GM18873 (cell line): ENCODE measurements around the gene KCNJ1.

Source experiments
- ATAC-seq: cut with Tn5 transposase; IDR thresholded peaks from one replicate; pipeline ENCODE4 v1.9.1; 2021; ENCODE audit warnings: mild to moderate bottlenecking, moderate library complexity, moderate number of reproducible peaks; ENCODE audit not compliant: unreplicated experiment, low FRiP score

The KCNJ1 gene

GRCh38 chr11:128827191-128827893, 39.8 kb downstream of the KCNJ1 start:
- ATAC-seq, result no peak

- ATAC-seq, result no peak
Observed at GRCh38 chr11:128825050-128825784, 41.9 kb downstream of the KCNJ1 start.

DNA sequence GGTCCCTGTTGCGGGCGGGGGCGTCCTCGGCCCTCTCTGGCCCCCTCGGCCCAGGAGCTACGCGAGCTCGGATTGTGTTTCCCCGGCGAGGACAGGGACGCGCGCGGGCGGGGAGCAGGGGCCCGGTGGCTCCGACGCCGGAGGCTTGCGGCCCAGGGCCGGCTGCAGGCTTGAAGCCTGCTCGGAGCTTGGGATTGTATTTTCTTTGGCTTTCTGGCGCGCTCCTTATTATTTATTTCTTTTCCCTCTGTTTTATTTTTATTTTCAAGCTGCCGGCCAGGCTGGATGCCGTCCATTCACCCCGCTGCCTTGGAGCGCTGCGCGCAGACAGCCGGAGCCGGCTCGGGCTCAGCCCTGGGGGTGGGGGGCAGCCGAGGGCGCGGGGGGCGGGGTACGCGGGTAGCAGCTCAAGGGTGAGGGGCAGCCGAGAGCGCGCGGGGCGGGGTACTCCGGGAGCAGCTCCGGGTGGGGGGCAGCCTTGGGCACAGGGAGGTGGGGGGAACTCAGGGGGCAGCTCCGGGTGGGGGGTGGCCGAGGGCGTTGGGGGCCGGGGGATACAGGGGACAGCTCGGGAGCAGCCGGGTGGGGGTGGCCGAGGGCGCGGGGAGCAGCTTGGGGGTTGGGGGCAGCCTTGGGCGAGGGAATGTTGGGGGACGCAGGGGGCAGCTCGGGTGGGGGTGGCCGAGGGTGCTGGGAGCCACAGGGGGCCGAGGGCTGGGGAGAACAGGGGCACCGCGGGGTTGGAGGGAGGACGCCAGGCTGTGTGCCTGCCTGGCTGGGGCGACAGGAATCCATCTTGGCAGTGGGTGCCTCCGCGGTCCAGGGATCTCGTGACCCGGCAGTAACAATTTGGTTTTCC, 42.7 kb downstream of the KCNJ1 start:
- ATAC-seq, result no peak

- no peak for ATAC-seq
Observed at GRCh38 chr11:128823753-128824152, 43.3 kb downstream of the KCNJ1 start.

- ATAC-seq, result no peak
Observed at GRCh38 chr11:128822130-128822529, 45.0 kb downstream of the KCNJ1 start.

GRCh38 chr11:128821556-128821955, 45.5 kb downstream of the KCNJ1 start:
- no peak for ATAC-seq

- ATAC-seq, result no peak
Observed at GRCh38 chr11:128819198-128819597, 47.9 kb downstream of the KCNJ1 start.

GRCh38 chr11:128814856-128815705, 52.0 kb downstream of the KCNJ1 start:
- ATAC-seq, result no peak

GRCh38 chr11:128813729-128814128, 53.4 kb downstream of the KCNJ1 start:
- ATAC-seq, result no peak

DNA sequence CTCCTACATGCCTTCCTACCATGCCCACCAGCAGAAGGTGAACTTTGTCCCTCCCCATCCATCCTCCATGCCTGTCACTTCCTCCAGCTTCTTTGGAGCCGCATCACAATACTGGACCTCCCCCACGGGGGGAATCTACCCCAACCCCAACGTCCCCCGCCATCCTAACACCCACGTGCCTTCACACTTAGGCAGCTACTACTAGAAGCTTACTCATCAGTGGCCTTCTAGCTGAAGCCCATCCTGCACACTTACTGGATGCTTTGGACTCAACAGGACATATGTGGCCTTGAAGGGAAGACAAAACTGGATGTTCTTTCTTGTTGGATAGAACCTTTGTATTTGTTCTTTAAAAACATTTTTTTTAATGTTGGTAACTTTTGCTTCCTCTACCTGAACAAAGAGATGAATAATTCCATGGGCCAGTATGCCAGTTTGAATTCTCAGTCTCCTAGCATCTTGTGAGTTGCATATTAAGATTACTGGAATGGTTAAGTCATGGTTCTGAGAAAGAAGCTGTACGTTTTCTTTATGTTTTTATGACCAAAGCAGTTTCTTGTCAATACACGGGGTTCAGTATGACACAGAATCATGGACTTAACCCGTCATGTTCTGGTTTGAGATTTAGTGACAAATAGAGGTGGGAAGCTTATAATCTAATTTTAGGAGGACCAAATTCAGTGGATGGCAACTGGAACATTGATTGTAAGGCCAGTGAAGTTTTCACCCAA, 56.1 kb downstream of the KCNJ1 start:
- no peak for ATAC-seq

DNA sequence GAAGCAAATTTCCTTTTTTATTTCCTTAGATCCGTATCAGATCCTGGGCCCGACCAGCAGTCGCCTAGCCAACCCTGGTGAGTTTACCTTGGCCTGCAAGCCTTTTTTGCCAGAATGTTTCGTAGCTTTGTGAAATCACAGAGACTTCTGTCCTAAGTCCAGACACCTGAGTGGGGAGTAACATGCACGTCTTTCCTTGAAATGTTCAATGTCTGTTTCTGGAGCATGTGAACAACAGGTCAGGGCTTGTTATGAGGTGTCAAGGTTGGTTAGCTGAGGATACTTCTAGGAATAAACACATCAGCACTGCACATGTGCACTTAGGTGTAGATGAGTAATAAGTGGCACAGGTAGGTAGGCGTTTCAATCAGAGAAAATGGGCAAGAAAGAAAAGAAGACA, 58.0 kb downstream of the KCNJ1 start:
- ATAC-seq, result no peak

DNA sequence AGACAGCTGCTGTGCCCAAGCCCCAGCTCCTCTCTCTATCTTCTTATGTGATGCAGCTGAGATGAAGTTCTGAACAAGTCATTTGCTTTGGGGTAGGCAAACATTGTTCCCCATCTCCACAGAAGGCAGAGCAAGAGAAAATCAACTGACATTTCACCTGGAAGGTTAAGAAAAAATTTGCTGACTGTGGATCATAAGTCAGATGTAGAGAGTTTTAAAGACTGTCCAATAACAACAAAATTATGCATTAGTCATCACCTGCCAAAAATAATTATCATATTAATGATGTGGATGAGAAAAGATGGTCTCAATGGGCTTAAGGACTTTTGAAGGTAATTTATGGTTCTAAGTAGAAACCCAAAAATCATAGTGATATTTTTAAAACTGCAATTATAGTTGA, 59.2 kb downstream of the KCNJ1 start:
- no peak for ATAC-seq

DNA sequence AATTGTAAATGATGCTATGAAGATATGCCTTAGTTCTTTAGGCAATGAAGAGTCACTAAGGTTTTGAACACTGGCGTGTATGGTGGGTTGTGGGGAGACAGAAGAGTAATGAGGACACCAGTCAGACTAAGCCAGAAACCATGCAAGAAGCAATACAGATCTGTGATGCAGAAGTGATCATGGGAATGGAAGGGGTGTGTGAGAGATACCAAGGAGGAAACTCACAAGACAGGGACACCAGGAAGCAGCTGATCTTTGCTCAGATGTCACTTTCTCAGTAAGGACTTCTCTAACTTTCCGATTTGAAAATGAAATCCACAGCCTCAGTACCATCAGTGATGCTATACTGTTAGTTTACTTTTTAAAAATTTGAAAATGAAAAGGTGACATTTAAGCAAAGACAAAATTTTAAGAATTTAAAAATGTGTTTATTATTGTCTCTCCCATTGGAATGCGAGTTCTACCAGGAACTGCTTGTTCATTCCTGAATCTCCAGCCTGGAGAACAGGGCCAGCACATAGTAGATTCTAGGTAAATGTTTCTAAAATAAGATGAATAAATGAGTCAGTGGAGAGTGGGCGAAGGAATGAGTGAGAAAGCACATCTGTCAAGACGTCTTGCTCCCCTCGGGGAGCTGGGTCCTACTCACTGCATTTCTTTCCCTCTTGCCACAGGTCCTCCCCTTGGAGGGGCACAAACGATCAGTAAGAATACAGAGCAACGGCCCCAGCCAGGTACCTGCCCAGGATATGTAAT, 60.4 kb downstream of the KCNJ1 start:
- ATAC-seq, result no peak

- ATAC-seq, result no peak
Observed at GRCh38 chr11:128804481-128804880, 62.6 kb downstream of the KCNJ1 start.

DNA sequence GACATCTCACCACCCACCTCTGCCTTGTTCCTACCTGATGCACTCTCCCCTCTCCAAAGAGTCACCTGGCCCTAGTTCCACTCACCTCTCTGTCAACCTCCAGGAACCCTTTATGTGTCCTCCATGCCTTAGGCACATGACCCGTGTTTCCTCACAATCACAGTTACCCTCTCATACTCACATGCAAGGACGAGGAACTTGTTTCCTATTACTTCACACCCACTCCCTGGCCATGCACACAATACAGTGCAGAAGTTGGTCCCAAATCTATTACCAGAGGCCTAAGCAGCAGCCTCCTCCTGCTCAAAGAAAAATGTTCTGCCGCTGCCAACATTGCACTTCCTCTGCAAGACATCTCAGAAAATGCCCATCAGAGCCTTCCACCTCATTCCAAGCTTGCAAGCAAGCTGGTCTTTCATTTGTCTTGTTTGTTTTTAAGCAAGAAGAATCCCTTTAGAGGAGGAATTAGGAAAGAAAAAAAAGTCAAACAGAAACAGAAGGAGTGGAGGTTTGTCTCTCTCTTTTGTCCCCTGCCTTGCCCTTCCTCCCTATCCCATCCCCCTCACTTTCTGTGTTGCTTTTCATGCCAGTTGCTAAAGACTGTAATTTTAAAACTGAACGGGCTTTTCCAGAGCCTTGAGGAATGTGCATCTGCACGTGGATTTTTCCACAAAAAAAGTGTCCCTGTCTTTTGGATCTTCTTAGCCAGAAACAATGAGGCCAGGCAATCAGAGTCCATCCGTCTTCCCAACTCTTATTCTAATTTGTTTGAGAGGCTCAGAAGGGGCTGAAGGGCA, 63.4 kb downstream of the KCNJ1 start:
- no peak for ATAC-seq

DNA sequence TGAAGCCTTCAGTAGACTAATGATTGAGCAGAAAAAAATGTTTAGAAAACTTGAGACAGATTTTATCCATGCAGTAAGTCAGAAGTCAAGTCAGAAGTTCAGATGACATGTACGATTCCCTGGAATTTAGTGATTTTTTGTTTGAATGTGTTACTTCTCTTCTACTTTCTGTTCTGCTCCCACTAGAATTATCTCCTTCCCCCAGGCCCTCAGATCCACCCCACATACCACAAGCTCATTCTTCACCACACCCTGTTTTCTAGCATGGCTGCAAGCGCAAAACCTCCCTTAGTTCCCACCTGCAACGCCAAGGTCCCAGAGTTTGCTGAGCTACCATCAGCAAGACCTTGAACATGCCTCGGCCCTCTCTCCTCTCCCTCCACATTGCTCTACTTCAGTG, 64.1 kb downstream of the KCNJ1 start:
- no peak for ATAC-seq

GRCh38 chr11:128802358-128802981, 64.6 kb downstream of the KCNJ1 start:
- no peak for ATAC-seq
